K562 (cell line): ENCODE data around the gene PDZD2. TPM values are rescaled to one million over a fixed set of nuclear protein-coding genes. Genes with fewer than 3 reads are reported as not detected.

ENCODE experiments used
- AFF1 ChIP-seq, 2 experiments: fragments of 450-650 bp; IDR thresholded peaks; 2 replicates each; pipeline ENCODE4 v1.6.1; 2018; ENCODE audit warnings: mild to moderate bottlenecking in 2 of 2, low read depth in 1 of 2; ENCODE audit not compliant: partially characterized antibody in 2 of 2
- ATF2 ChIP-seq: sonication (generic); formaldehyde crosslinking; IDR thresholded peaks from 2 replicates; pipeline ENCODE4 v1.8.1; 2022; ENCODE audit warnings: missing genetic modification reagents
- CUX1 ChIP-seq: fragments of 200-800 bp; sonication (Bioruptor generic); IDR thresholded peaks from 2 replicates; pipeline ENCODE4 v1.6.1; 2016; ENCODE audit warnings: missing genetic modification characterization, missing compliant biosample characterization
- HSF4 ChIP-seq: fragments of 250-450 bp; sonication (Bioruptor Pico); IDR thresholded peaks from 2 replicates; pipeline ENCODE4 v2.1.2; 2022; ENCODE audit warnings: mild to moderate bottlenecking, moderate library complexity, borderline replicate concordance
- NR2F6 ChIP-seq: fragments of 450-650 bp; formaldehyde crosslinking; IDR thresholded peaks from 2 replicates; pipeline ENCODE4 v1.4.0; 2020; ENCODE audit warnings: mild to moderate bottlenecking
- ZBTB8A ChIP-seq: fragments of 450-650 bp; IDR thresholded peaks from 2 replicates; pipeline ENCODE4 v1.6.1; 2018; ENCODE audit warnings: mild to moderate bottlenecking, moderate library complexity; ENCODE audit not compliant: partially characterized antibody
- ZFP30 ChIP-seq: fragments of 250-450 bp; sonication (Bioruptor Pico); IDR thresholded peaks from 2 replicates; pipeline ENCODE4 v1.8.0; 2022; ENCODE audit warnings: moderate library complexity, mild to moderate bottlenecking, inconsistent platforms, borderline replicate concordance
- ZNF133 ChIP-seq: fragments of 250-450 bp; sonication (Bioruptor Pico); IDR thresholded peaks from 2 replicates; pipeline ENCODE4 v1.4.0; 2020; ENCODE audit warnings: mild to moderate bottlenecking
- ZNF143 ChIP-seq: sonication (generic); formaldehyde crosslinking; IDR thresholded peaks from 2 replicates; pipeline ENCODE4 v1.9.0; 2022; ENCODE audit warnings: mild to moderate bottlenecking, missing genetic modification reagents
- polyA plus RNA-seq, 8 experiments: library from polyadenylated mRNA; depleted of rRNA in 4 of 8; stranded (reverse) in 5 of 8; unstranded in 3 of 8; fragments of >200 nt; fragmentation: Nextera tagmentation in 2 of 8; fragmentation: Illumina TruSeq in 1 of 8; extraction: Ambion mirVana in 2 of 8; extraction: Trizol in 1 of 8; gene quantifications; 2 replicates each; pipeline versions ENCODE4 v1.2.1 to v1.2.3, GENCODE V29; 2011 to 2014; ENCODE audit warnings: inconsistent platforms in 1 of 8, missing spikeins in 1 of 8
- total RNA-seq, 7 experiments: library from RNA; depleted of rRNA in 6 of 7; stranded (reverse); fragments of >200 nt in 6 of 7; fragmentation: Illumina TruSeq in 2 of 7; extraction: Trizol in 2 of 7; gene quantifications; 2 replicates each; pipeline versions ENCODE4 v1.2.1 to v1.2.3, GENCODE V29; 2011 to 2021; ENCODE audit warnings: low replicate concordance in 1 of 7

The PDZD2 gene
- total and polyA plus RNA-seq, 9 of the 15 experiments (the other 6 are each of a cell fraction or from before 2014, with no cell fraction given) = 0.02 to 0.08 (median 0.04) TPM; not detected in 6

- TF ChIP-seq AFF1 (IDR thresholded peaks at IDR 0.05; ENCODE audit: low read depth in 1 of 2, partially characterized antibody in 2 of 2) (no peak), ZBTB8A (no peak), ZFP30 (CRISPR knock-in tag) (no peak), NR2F6 (CRISPR knock-in tag) (no peak), HSF4 (CRISPR knock-in tag) (no peak), CUX1 (no peak), ZNF143 (no peak), ZNF133 (CRISPR knock-in tag) (no peak), ATF2 (no peak)
Measured at GRCh38 chr5:31708089-31708488, 69.2 kb downstream of the PDZD2 start (continued).
